Glutamatergic neuron (in vitro differentiated cells): ENCODE data around the gene ABO. TPM values are rescaled to one million over a fixed set of nuclear protein-coding genes. Genes with fewer than 3 reads are reported as not detected.
"Not testable (repeated sequence)": the region's sequence is repeated elsewhere in the genome, so short reads cannot be mapped to it uniquely, and the experiment has no call there.

Experiments used
- DNase-seq: peaks from one replicate; pipeline ENCODE4 v3.0.0; 2022
- H3K27ac Mint-ChIP-seq: one replicate; pipeline ENCODE4 v1.8.0; 2020; ENCODE audit warnings: mild to moderate bottlenecking, mixed read lengths, inconsistent platforms; ENCODE audit not compliant: unreplicated experiment
- H3K27me3 Mint-ChIP-seq: one replicate; pipeline ENCODE4 v1.8.0; 2020; ENCODE audit warnings: mild to moderate bottlenecking, moderate library complexity, mixed read lengths, inconsistent platforms; ENCODE audit not compliant: unreplicated experiment
- H3K36me3 Mint-ChIP-seq: one replicate; pipeline ENCODE4 v1.8.0; 2020; ENCODE audit warnings: mild to moderate bottlenecking, mixed read lengths, inconsistent platforms; ENCODE audit not compliant: unreplicated experiment
- H3K4me1 Mint-ChIP-seq: one replicate; pipeline ENCODE4 v1.8.0; 2020; ENCODE audit warnings: mild to moderate bottlenecking, low read depth, mixed read lengths, inconsistent platforms; ENCODE audit not compliant: unreplicated experiment
- H3K4me3 Mint-ChIP-seq: one replicate; pipeline ENCODE4 v1.8.0; 2020; ENCODE audit warnings: mild to moderate bottlenecking, mixed read lengths, inconsistent platforms; ENCODE audit not compliant: unreplicated experiment
- H3K9me3 Mint-ChIP-seq: one replicate; pipeline ENCODE4 v1.8.0; 2020; ENCODE audit warnings: mild to moderate bottlenecking, moderate library complexity, mixed read lengths, inconsistent platforms; ENCODE audit not compliant: unreplicated experiment
- CTCF ChIP-seq: fragments of 200-600 bp; sonication (generic); IDR thresholded peaks from one replicate; pipeline ENCODE4 v1.5.0; 2021; ENCODE audit not compliant: partially characterized antibody, unreplicated experiment
- total RNA-seq: library from RNA; stranded (reverse); fragmentation: NEBNext Ultra II Directional; extraction: Animal tissue kit (Norgen Biotek cat#: 25700); gene quantifications from one replicate; pipeline ENCODE4 v1.2.1, GENCODE V29; 2021; ENCODE audit not compliant: unreplicated experiment

ABO gene
- total RNA-seq, 1 donor from 2014 or later: not detected

- Mint-ChIP-seq H3K27me3 (peaks cover 3% of the 10 kb centered on the region), H3K36me3 (peaks cover 4% of the 10 kb centered on the region), H3K4me3 (no peak overlapping the region), H3K27ac (no peak overlapping the region), H3K9me3 (no peaks in the 10 kb centered on the region), H3K4me1 (no peaks in the 10 kb centered on the region)
- no peak for DNase-seq
- no peak for TF ChIP-seq CTCF
Observed at GRCh38 chr9:133255371-133256135, 19.4 kb downstream of the ABO start.

- H3K9me3 Mint-ChIP-seq: no peaks in the 10 kb centered on the region
- no peak overlapping the region for H3K4me3 Mint-ChIP-seq
- no peaks in the 10 kb centered on the region for H3K4me1 Mint-ChIP-seq
- H3K27ac Mint-ChIP-seq: no peak overlapping the region
- peaks cover 6% of the 10 kb centered on the region for H3K36me3 Mint-ChIP-seq
- no peak for TF ChIP-seq CTCF
- H3K27me3 Mint-ChIP-seq: peaks cover 3% of the 10 kb centered on the region
- DNase-seq: no peak
Observed at GRCh38 chr9:133254471-133254870, 20.5 kb downstream of the ABO start.

GRCh38 chr9:133253268-133253667 is 21.7 kb downstream of the ABO start:
- TF ChIP-seq CTCF: no peak

GRCh38 chr9:133252301-133253020 is 22.5 kb downstream of the ABO start:
- no peaks in the 10 kb centered on the region for H3K9me3 Mint-ChIP-seq
- H3K27me3 Mint-ChIP-seq: peaks cover 3% of the 10 kb centered on the region
- no peak overlapping the region for H3K27ac Mint-ChIP-seq
- TF ChIP-seq CTCF: no peak
- H3K4me1 Mint-ChIP-seq: no peaks in the 10 kb centered on the region
- DNase-seq: no peak
- no peak overlapping the region for H3K4me3 Mint-ChIP-seq
- H3K36me3 Mint-ChIP-seq: peaks cover 6% of the 10 kb centered on the region

More at GRCh38 chr9:133253268-133253667, 21.7 kb downstream of the ABO start:
- Mint-ChIP-seq H3K27ac (no peak overlapping the region), H3K36me3 (peaks cover 6% of the 10 kb centered on the region), H3K4me3 (no peak overlapping the region), H3K27me3 (peaks cover 3% of the 10 kb centered on the region), H3K9me3 (no peaks in the 10 kb centered on the region), H3K4me1 (no peaks in the 10 kb centered on the region)
- no peak for DNase-seq

GRCh38 chr9:133251773-133252172 is 23.2 kb downstream of the ABO start:
- Mint-ChIP-seq H3K27me3 (peaks cover 3% of the 10 kb centered on the region), H3K36me3 (peaks cover 6% of the 10 kb centered on the region), H3K4me3 (no peak overlapping the region), H3K27ac (no peak overlapping the region), H3K9me3 (no peaks in the 10 kb centered on the region), H3K4me1 (no peaks in the 10 kb centered on the region)
- DNase-seq: no peak
- TF ChIP-seq CTCF: no peak

GRCh38 chr9:133251221-133251620 is 23.8 kb downstream of the ABO start:
- DNase-seq, H3K27me3 Mint-ChIP-seq, H3K4me1 Mint-ChIP-seq, H3K36me3 Mint-ChIP-seq, H3K27ac Mint-ChIP-seq, H3K9me3 Mint-ChIP-seq, H3K4me3 Mint-ChIP-seq: not testable (repeated sequence)
